Cardiac muscle cell (in vitro differentiated cells and primary cell): ENCODE data around the gene NPY4R. TPM values are rescaled to one million over a fixed set of nuclear protein-coding genes. Genes with fewer than 3 reads are reported as not detected.

Source experiments
- polyA plus RNA-seq: library from polyadenylated mRNA; unstranded; fragments of >200 nt; fragmentation: Nextera tagmentation; extraction: Ambion mirVana; gene quantifications from 2 replicates; pipeline ENCODE4 v1.2.1, GENCODE V29; 2016
- total RNA-seq: library from RNA; depleted of rRNA; stranded (reverse); fragments of >200 nt; gene quantifications from 2 replicates; pipeline ENCODE4 v1.2.3, GENCODE V29; 2016

Gene NPY4R
- total and polyA plus RNA-seq, 2 experiments from 2014 or later: 0.22 to 1.2 TPM

Other genes starting within 250 kb of the NPY4R start
- gene ANTXRL, start 179.0 kb downstream of the NPY4R start, total RNA-seq: not detected in 2 replicates
- gene ANTXRL, start 179.0 kb downstream of the NPY4R start, polyA plus RNA-seq: not detected in 2 replicates
- 0.63 TPM in 1 of 2 replicates, not detected in the other for gene ANXA8L1, start 90.2 kb downstream of the NPY4R start, total RNA-seq
- 0.39 and 0.57 TPM in 2 replicates for gene ANXA8L1, start 90.2 kb downstream of the NPY4R start, polyA plus RNA-seq
- gene GPRIN2, start 90.7 kb upstream of the NPY4R start, total RNA-seq: 2.3 and 9.1 TPM in 2 replicates
- 3.3 and 3.7 TPM in 2 replicates for gene GPRIN2, start 90.7 kb upstream of the NPY4R start, polyA plus RNA-seq
- gene SYT15, start 113.2 kb upstream of the NPY4R start, total RNA-seq: 0.27 and 1.1 TPM in 2 replicates
- 0.71 and 0.76 TPM in 2 replicates for gene SYT15, start 113.2 kb upstream of the NPY4R start, polyA plus RNA-seq